GM10266 (cell line): ENCODE measurements around the gene MRPS27.

Experiments used
- DNase-seq: peaks from one replicate; pipeline ENCODE4 v3.0.0; 2012; ENCODE audit errors: extremely low spot score
- CTCF ChIP-seq: IDR thresholded peaks from 2 replicates; pipeline ENCODE4 v1.5.1; 2012; ENCODE audit warnings: mild to moderate bottlenecking, low read depth; ENCODE audit not compliant: control insufficient read depth, insufficient read depth; ENCODE audit errors: missing control alignments

MRPS27 gene

GRCh38 chr5:72319976-72320752 lies at the start of gene MRPS27, which contains the start of gene PTCD2:
Gene MRPS27 (minus strand): TSS chr5:72320240. CDS start chr5:72320221, 19 bp downstream.
Gene PTCD2 (plus strand): TSS chr5:72320373. CDS start chr5:72320383, 10 bp downstream.
- peak; percentile 34 for TF ChIP-seq CTCF
- DNase-seq: peak; percentile 96

DNA sequence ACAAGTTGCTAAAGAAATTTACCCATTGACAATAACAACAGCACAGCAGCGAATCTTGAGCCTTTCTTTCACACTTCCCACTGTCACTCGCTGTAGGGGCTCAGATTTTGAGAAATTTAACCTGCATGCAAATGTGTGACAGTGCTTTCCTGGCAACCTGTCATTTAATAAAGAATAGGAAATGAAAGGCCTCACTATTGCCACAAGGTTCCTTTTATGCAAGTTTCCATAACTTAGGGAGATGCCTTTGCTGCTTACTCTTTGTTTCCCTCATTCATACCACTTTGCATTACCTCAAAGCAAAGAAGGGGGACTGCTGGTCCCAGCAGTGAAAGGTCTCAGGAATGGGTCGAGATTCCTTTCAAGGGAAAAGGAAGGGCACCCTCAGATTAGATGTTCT lies 49.7 kb upstream of the MRPS27 start:
- TF ChIP-seq CTCF: no peak
- no peak for DNase-seq

DNA sequence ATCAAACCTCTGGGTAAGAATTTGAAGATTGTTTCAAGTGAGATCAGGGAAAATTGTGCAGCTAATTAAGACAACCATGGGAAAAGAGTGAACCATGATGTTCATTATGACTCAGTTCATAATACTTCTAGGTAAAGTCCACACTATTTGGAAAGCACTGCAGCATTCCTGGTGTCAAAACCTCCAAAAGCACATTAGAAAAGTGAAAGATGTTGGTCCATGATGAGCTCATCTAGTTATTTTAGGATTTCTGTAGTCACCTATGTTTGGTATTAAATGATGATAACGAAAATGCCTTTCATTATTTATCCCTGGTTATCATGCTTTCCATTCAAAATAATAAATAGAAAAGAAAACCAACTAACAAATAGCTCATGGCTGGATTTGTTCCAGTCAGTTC lies 49.3 kb upstream of the MRPS27 start:
- DNase-seq: no peak
- TF ChIP-seq CTCF: no peak

DNA sequence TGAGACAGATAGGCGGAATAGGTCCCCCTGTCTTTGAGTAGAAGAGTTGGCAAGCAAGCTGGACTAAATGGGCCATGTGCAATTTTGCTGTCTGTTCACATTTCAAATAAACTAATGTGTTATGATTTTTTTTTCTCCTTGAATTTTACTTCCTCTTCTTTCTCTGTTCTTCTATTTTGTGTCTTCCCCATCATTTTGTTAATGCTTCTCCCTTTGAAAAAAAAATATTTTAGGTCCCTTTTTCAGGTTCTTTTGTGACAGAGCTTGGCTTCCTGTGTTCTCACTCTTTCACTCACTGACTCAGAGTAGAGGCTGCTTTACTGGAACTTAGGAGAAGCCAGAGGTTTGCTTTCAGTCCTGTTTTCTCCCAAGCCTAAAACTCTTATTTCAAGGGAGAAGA lies 48.2 kb upstream of the MRPS27 start:
- TF ChIP-seq CTCF: no peak
- no peak for DNase-seq

DNA sequence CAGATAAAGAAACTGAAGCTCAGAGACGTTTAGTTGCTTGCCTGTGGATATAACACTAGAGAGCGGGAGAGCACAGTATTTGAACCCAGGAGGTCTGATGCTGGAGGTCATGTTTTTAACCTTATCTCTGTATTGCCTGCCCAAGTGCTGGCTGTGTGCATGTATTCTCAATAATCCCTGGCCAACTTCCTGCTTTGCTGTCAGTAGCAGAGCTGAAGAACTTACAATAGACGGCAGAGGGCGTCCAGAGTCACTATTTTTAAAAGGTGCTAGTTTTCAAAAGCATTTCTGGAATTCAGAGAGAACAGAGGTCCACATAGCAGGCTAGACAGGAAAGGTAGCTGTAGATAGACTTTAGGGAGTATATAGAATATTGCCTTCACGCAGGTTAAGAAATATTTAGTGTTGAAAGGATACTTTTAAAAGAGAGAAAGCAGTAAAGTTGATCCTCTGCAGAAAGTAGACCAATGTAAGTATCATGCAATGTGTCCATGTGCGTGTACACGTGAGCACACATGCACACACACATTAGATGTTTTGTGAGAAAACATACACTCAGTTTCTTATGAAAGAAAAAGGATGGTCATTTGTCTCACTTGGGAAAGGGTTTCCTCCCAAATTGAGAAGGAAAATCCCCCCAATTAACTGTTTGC lies 46.4 kb upstream of the MRPS27 start:
- TF ChIP-seq CTCF: peak; percentile 80

GRCh38 chr5:72364951-72365350 lies 44.9 kb upstream of the MRPS27 start:
- no peak for TF ChIP-seq CTCF
- DNase-seq: no peak

More for the DNA sequence above, 46.4 kb upstream of the MRPS27 start:
- DNase-seq: peak; percentile 42

- TF ChIP-seq CTCF: no peak
- DNase-seq: no peak
Observed at GRCh38 chr5:72364171-72364570, 44.1 kb upstream of the MRPS27 start.
